K562 (cell line): ENCODE data around the gene APOA1. TPM values are rescaled to one million over a fixed set of nuclear protein-coding genes. Genes with fewer than 3 reads are reported as not detected.

Experiments
- ATAC-seq: fragments of 200-7000 bp; cut with Tn5 transposase; 3 replicates; pipeline ENCODE4 v1.9.1; 2020; ENCODE audit warnings: moderate library complexity
- BruUV-seq: library from RNA; stranded (reverse); fragments of 400-500 nt; replicated peaks from 2 replicates; lab custom pipeline; 2021; lab: Mats Ljungman, UMichigan
- CTCF ChIA-PET: fragments of 300-600 bp; formaldehyde crosslinking; extraction: SDS; loops from one replicate; lab custom pipeline; 2021; ENCODE audit warnings: low intra/inter-chr PET ratio; lab: Yijun Ruan, JAX
- POLR2A ChIA-PET: fragments of 300-600, 350-650 bp; sonication (Branson Sonifier 250); formaldehyde crosslinking; extraction: SDS; loops from one replicate; lab custom pipeline; 2021; ENCODE audit warnings: antibody characterized with exemption, inconsistent platforms; lab: Yijun Ruan, JAX
- DNase-seq, 4 experiments: peaks; one replicate each; pipeline versions ENCODE4 v3.0.0 to v3.0.0-alpha.2; 2011 to 2018; ENCODE audit warnings: low spot score in 3 of 4, mixed read lengths in 3 of 4; ENCODE audit errors: extremely low read depth in 1 of 4
- FAIRE-seq: peaks from 2 replicates; lab custom pipeline; 2011; peaks lifted over from hg19 to GRCh38; lab: Jason Lieb, UNC
- H2AFZ ChIP-seq: 2 replicates; pipeline ENCODE4 v1.6.0; 2011; ENCODE audit warnings: low read depth, low read length, control low read depth, inconsistent platforms
- H3K27ac ChIP-seq: fragments of 200-600 bp; 3 replicates; pipeline ENCODE4 v1.8.0; 2011; ENCODE audit warnings: low read depth, mild to moderate bottlenecking, control low read depth, inconsistent platforms, low read length, moderate library complexity, mixed read lengths; ENCODE audit errors: extremely low read depth
- H3K27me3 ChIP-seq, 2 experiments: fragments of 300-600 bp in 1 of 2; 2 replicates in 1 of 2; 3 replicates in 1 of 2; pipeline versions ENCODE4 v1.6.0 to v1.8.0; 2011; ENCODE audit warnings: inconsistent platforms in 2 of 2, low read length in 2 of 2, mild to moderate bottlenecking in 1 of 2, mixed read lengths in 1 of 2, moderate library complexity in 1 of 2; ENCODE audit not compliant: control insufficient read depth in 2 of 2, insufficient read depth in 2 of 2
- H3K36me3 ChIP-seq: fragments of 300-600 bp; 3 replicates; pipeline ENCODE4 v1.8.0; 2011; ENCODE audit warnings: mild to moderate bottlenecking, low read length, inconsistent platforms; ENCODE audit not compliant: control insufficient read depth, insufficient read depth
- H3K4me1 ChIP-seq, 2 experiments: fragments of 200-600 bp in 1 of 2; replicated peaks in 1 of 2; 2 replicates in 1 of 2; 3 replicates in 1 of 2; pipeline versions ENCODE4 v1.5.1 to v1.8.0; 2011; ENCODE audit warnings: inconsistent platforms in 2 of 2, low read length in 2 of 2, mild to moderate bottlenecking in 1 of 2, mixed read lengths in 1 of 2, moderate library complexity in 1 of 2; ENCODE audit not compliant: control insufficient read depth in 2 of 2, insufficient read depth in 2 of 2
- H3K4me2 ChIP-seq: 2 replicates; pipeline ENCODE4 v1.6.1; 2011; ENCODE audit warnings: low read length, control low read depth, inconsistent platforms, mixed read lengths; ENCODE audit not compliant: insufficient read depth
- H3K4me3 ChIP-seq: fragments of 200-600 bp; sonication (generic), shearing (Covaris generic); 2 replicates; pipeline ENCODE4 v1.5.1; 2016; ENCODE audit warnings: control low read depth, inconsistent platforms
- H3K79me2 ChIP-seq: fragments of 200-600 bp; 3 replicates; pipeline ENCODE4 v1.8.0; 2011; ENCODE audit warnings: low read length, inconsistent platforms; ENCODE audit not compliant: control insufficient read depth, insufficient read depth
- H3K9ac ChIP-seq, 2 experiments: 2 replicates each; pipeline versions ENCODE4 v1.6.0 to v1.6.1; 2011; ENCODE audit warnings: low read depth in 2 of 2, low read length in 2 of 2, control low read depth in 1 of 2, inconsistent platforms in 1 of 2, mild to moderate bottlenecking in 1 of 2, mixed read lengths in 1 of 2; ENCODE audit not compliant: insufficient read depth in 1 of 2
- H3K9me1 ChIP-seq: one replicate; pipeline ENCODE4 v1.6.0; 2011; ENCODE audit warnings: inconsistent platforms, mild to moderate bottlenecking, low read length, moderate library complexity; ENCODE audit not compliant: control insufficient read depth, insufficient read depth
- H3K9me3 ChIP-seq: replicated peaks from 2 replicates; pipeline ENCODE4 v1.5.1; 2011; ENCODE audit warnings: low read depth, low read length, inconsistent platforms; ENCODE audit not compliant: control insufficient read depth, insufficient read depth
- H4K20me1 ChIP-seq: replicated peaks from 2 replicates; pipeline ENCODE4 v1.6.1; 2011; ENCODE audit warnings: low read length, inconsistent platforms, mixed read lengths; ENCODE audit not compliant: control insufficient read depth, insufficient read depth
- BRD9 ChIP-seq: fragments of 450-650 bp; IDR thresholded peaks from 2 replicates; pipeline ENCODE4 v1.6.1; 2018; ENCODE audit warnings: low read depth; ENCODE audit not compliant: partially characterized antibody
- MAFG ChIP-seq: fragments of 450-650 bp; conservative IDR thresholded peaks from 2 replicates; pipeline ENCODE4 v1.6.1; 2016; ENCODE audit warnings: missing genetic modification characterization, missing compliant biosample characterization
- MXI1 ChIP-seq: IDR thresholded peaks from 2 replicates; pipeline ENCODE4 v1.6.1; 2011; ENCODE audit warnings: low read depth, mild to moderate bottlenecking, improper control_type of control experiment, low read length
- PHF8 ChIP-seq: fragments of 200-600 bp; sonication (generic); IDR thresholded peaks from 2 replicates; pipeline ENCODE4 v1.6.1; 2012; ENCODE audit warnings: mixed run types, mild to moderate bottlenecking, inconsistent platforms, low read length, moderate library complexity, borderline replicate concordance
- ZNF232 ChIP-seq: sonication (generic); formaldehyde crosslinking; IDR thresholded peaks from 2 replicates; pipeline ENCODE4 v1.8.0; 2022; ENCODE audit warnings: mild to moderate bottlenecking, missing genetic modification reagents
- ZNF766 ChIP-seq: fragments of 200-800 bp; sonication (Bioruptor generic); conservative IDR thresholded peaks from 2 replicates; pipeline ENCODE4 v1.6.1; 2016; ENCODE audit warnings: missing genetic modification characterization, missing compliant biosample characterization
- WGBS: fragments of 100-300 bp; shearing (Covaris generic); methylation state at CpG from one replicate; pipeline ENCODE4 v1.1.6; 2016; ENCODE audit warnings: low coverage, mixed read lengths; ENCODE audit not compliant: insufficient coverage; ENCODE audit errors: missing lambda C conversion rate; 5-methylcytosine and 5-hydroxymethylcytosine counted together
- in situ Hi-C: fragments of 300-500 bp; cut with MboI; formaldehyde crosslinking; loops from 4 replicates; pipeline ENCODE4 v1.15.0; 2018; ENCODE audit warnings: inconsistent platforms, mixed read lengths
- intact Hi-C: fragments of 100-400 bp; cut with micrococcal nuclease; formaldehyde crosslinking; loops from 2 replicates; pipeline ENCODE4 v1.14.2; 2022
- polyA plus RNA-seq, 8 experiments: library from polyadenylated mRNA; depleted of rRNA in 4 of 8; stranded (reverse) in 5 of 8; unstranded in 3 of 8; fragments of >200 nt; fragmentation: Nextera tagmentation in 2 of 8; fragmentation: Illumina TruSeq in 1 of 8; extraction: Ambion mirVana in 2 of 8; extraction: Trizol in 1 of 8; gene quantifications; 2 replicates each; pipeline versions ENCODE4 v1.2.1 to v1.2.3, GENCODE V29; 2011 to 2014; ENCODE audit warnings: inconsistent platforms in 1 of 8, missing spikeins in 1 of 8
- total RNA-seq, 7 experiments: library from RNA; depleted of rRNA in 6 of 7; stranded (reverse); fragments of >200 nt in 6 of 7; fragmentation: Illumina TruSeq in 2 of 7; extraction: Trizol in 2 of 7; gene quantifications; 2 replicates each; pipeline versions ENCODE4 v1.2.1 to v1.2.3, GENCODE V29; 2011 to 2021; ENCODE audit warnings: low replicate concordance in 1 of 7
- TF ChIP-seq, protein P1 (sequence below): fragments of 250-450 bp; sonication (Bioruptor Pico); IDR thresholded peaks from 2 replicates; pipeline ENCODE4 v1.4.0; 2020

The APOA1 gene
- total and polyA plus RNA-seq, 9 of the 15 experiments (the other 6 are each of a cell fraction or from before 2014, with no cell fraction given): 1.8 TPM; not detected in 8

DNA sequence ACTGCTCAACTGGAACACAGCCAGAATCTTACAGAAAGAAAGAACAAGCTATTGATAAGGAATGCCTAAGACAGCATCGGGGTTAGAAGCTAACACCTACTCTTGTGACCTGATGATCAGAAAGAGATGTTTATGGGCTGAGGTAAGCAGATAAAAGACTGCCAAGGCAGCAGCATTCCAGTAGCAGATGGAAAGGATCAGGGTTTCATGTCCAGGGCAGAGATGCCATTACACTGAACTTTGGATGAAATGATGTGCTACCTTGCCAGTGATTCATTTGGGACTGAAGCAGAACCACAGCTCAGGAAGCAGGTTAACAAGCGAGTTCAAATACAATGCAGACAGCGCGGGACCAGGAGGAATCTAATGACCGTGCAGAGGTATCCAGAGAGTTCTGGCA lies 27.1 kb upstream of the APOA1 start:
- ChIA-PET CTCF (no interaction called here), POLR2A (no interaction called here)
- Histone ChIP-seq H3K9me1 (no peaks in the 10 kb centered on the region), H3K4me1 (peaks cover 5 to 12% of the 10 kb centered on the region in 2 experiments; a peak in 4 of 5 replicates), H3K4me2 (no peak overlapping the region), H2AFZ (no peak overlapping the region), H3K9ac (no peak overlapping the region), H3K4me3 (no peak overlapping the region), H3K27ac (no peak overlapping the region), H3K27me3 (no peaks in the 10 kb centered on the region), H3K9me3 (no peaks in the 10 kb centered on the region), H3K79me2 (no peaks in the 10 kb centered on the region), H4K20me1 (no peaks in the 10 kb centered on the region), H3K36me3 (peaks cover 76% of the 10 kb centered on the region)
- in situ Hi-C loops (no loop called here), intact Hi-C loops (no loop called here)
- no peak for ATAC-seq
- no TSS peak for BruUV-seq
- no peak for DNase-seq
- WGBS: 82% methylated on average over 5 of the region's 5 CpGs
- no peak for FAIRE-seq
- TF ChIP-seq MXI1 (no peak), ZNF232 (CRISPR knock-in tag) (no peak)

DNA sequence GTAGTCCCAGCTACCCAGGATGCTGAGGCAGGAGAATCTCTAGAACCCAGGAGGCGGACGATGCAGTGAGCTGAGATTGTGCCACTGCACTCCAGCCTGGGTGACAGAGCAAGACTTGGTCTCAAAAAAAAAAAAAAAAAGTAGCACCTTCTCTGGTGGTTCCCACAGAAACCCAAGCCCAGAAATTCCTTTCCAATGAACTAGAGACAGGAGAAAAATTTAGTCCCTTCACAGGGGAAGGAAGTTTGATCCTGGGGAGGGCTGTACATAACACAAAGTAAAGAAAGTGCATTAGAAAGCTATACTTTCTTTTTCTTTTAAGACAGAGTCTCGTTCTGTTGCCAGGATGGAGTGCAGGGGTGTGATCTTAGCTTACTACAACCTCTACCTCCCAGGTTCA lies 25.5 kb upstream of the APOA1 start:
- no peak overlapping the region for H3K27ac ChIP-seq
- ChIA-PET POLR2A (interaction anchor here (0.6 to 0.7 kb wide), 2 partner anchors 13 to 233 kb away, joined by 3 read pairs; no protein-coding TSS in a partner anchor), CTCF (no interaction called here)
- H2AFZ ChIP-seq: no peak overlapping the region
- intact Hi-C loops: no loop called here
- no peaks in the 10 kb centered on the region for H3K27me3 ChIP-seq
- FAIRE-seq (no peak), ATAC-seq (no peak), DNase-seq (no peak)
- BruUV-seq: no TSS peak
- 92% methylated on average over 3 of the region's 3 CpGs for WGBS
- peaks cover 74% of the 10 kb centered on the region for H3K36me3 ChIP-seq
- no peaks in the 10 kb centered on the region for H3K9me1 ChIP-seq
- no peak overlapping the region for H3K9ac ChIP-seq
- no peak overlapping the region for H3K4me3 ChIP-seq
- H4K20me1 ChIP-seq: no peaks in the 10 kb centered on the region
- H3K4me1 ChIP-seq: peaks cover 5 to 12% of the 10 kb centered on the region in 2 experiments; a peak in 4 of 5 replicates
- H3K79me2 ChIP-seq: no peaks in the 10 kb centered on the region
- no peaks in the 10 kb centered on the region for H3K9me3 ChIP-seq
- in situ Hi-C loops: no loop called here
- H3K4me2 ChIP-seq: no peak overlapping the region
- no peak for TF ChIP-seq ZNF766 (CRISPR knock-in tag)
- TF ChIP-seq MAFG (tag): no peak
- TF ChIP-seq PHF8: no peak
- TF ChIP-seq, protein P1, sequence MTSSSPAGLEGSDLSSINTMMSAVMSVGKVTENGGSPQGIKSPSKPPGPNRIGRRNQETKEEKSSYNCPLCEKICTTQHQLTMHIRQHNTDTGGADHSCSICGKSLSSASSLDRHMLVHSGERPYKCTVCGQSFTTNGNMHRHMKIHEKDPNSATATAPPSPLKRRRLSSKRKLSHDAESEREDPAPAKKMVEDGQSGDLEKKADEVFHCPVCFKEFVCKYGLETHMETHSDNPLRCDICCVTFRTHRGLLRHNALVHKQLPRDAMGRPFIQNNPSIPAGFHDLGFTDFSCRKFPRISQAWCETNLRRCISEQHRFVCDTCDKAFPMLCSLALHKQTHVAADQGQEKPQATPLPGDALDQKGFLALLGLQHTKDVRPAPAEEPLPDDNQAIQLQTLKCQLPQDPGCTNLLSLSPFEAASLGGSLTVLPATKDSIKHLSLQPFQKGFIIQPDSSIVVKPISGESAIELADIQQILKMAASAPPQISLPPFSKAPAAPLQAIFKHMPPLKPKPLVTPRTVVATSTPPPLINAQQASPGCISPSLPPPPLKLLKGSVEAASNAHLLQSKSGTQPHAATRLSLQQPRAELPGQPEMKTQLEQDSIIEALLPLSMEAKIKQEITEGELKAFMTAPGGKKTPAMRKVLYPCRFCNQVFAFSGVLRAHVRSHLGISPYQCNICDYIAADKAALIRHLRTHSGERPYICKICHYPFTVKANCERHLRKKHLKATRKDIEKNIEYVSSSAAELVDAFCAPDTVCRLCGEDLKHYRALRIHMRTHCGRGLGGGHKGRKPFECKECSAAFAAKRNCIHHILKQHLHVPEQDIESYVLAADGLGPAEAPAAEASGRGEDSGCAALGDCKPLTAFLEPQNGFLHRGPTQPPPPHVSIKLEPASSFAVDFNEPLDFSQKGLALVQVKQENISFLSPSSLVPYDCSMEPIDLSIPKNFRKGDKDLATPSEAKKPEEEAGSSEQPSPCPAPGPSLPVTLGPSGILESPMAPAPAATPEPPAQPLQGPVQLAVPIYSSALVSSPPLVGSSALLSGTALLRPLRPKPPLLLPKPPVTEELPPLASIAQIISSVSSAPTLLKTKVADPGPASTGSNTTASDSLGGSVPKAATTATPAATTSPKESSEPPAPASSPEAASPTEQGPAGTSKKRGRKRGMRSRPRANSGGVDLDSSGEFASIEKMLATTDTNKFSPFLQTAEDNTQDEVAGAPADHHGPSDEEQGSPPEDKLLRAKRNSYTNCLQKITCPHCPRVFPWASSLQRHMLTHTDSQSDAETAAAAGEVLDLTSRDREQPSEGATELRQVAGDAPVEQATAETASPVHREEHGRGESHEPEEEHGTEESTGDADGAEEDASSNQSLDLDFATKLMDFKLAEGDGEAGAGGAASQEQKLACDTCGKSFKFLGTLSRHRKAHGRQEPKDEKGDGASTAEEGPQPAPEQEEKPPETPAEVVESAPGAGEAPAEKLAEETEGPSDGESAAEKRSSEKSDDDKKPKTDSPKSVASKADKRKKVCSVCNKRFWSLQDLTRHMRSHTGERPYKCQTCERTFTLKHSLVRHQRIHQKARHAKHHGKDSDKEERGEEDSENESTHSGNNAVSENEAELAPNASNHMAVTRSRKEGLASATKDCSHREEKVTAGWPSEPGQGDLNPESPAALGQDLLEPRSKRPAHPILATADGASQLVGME (CRISPR knock-in tag): no peak
- TF ChIP-seq BRD9: no peak
